Stimulated activated CD4-positive, alpha-beta T cell treated with anti-CD3 and anti-CD28 coated beads, Interleukin-1b, Interleukin-23, amount 100 ng/mL, for 4 hours (primary cell): Measurements from ENCODE around the gene PLCB3.

Source experiments
- DNase-seq, 2 donors: peaks; one replicate each; pipeline ENCODE4 v3.0.0-alpha.2; 2020; ENCODE audit warnings: low read depth in 2 of 2

PLCB3 gene

GRCh38 chr11:64287676-64288352 is 36.5 kb downstream of the PLCB3 start:
- no peak for DNase-seq

GRCh38 chr11:64288353-64288750 is 37.0 kb downstream of the PLCB3 start:
- no peak for DNase-seq

- no peak for DNase-seq
Observed at GRCh38 chr11:64289002-64289564, 37.8 kb downstream of the PLCB3 start.

- DNase-seq, result no peak
Observed at GRCh38 chr11:64290352-64291261, 39.3 kb downstream of the PLCB3 start.

- DNase-seq, result no peak
Observed at GRCh38 chr11:64291262-64291751, 40.0 kb downstream of the PLCB3 start, which contains the start of gene KCNK4. Gene KCNK4 (plus strand): TSS chr11:64291302. CDS start chr11:64293019, 1,717 bp downstream.

- no peak for DNase-seq
Observed at GRCh38 chr11:64291752-64292459, 40.6 kb downstream of the PLCB3 start.

- no peak for DNase-seq
Observed at GRCh38 chr11:64292460-64293254, 41.3 kb downstream of the PLCB3 start.

- DNase-seq, result no peak
Observed at GRCh38 chr11:64294774-64295173, 43.4 kb downstream of the PLCB3 start.

- no peak for DNase-seq
Observed at GRCh38 chr11:64295760-64296159, 44.4 kb downstream of the PLCB3 start.

- DNase-seq, result no peak
Observed at GRCh38 chr11:64296236-64296635, 44.9 kb downstream of the PLCB3 start.

- no peak for DNase-seq
Observed at GRCh38 chr11:64296830-64297698, 45.7 kb downstream of the PLCB3 start.

GRCh38 chr11:64297699-64298358 is 46.5 kb downstream of the PLCB3 start:
- DNase-seq, result no peak

GRCh38 chr11:64298966-64299846 is 47.9 kb downstream of the PLCB3 start:
- no peak for DNase-seq

- no peak for DNase-seq
Observed at GRCh38 chr11:64299847-64300648, 48.7 kb downstream of the PLCB3 start, which contains the start of gene CATSPERZ. Gene CATSPERZ (plus strand): TSS chr11:64300358. CDS start chr11:64300411, 53 bp downstream.

- DNase-seq, result no peak
Observed at GRCh38 chr11:64303109-64304031, 52.0 kb downstream of the PLCB3 start.

GRCh38 chr11:64304032-64304315 is 52.6 kb downstream of the PLCB3 start:
- no peak for DNase-seq
